GM23338 (cell line): ENCODE data around the gene PCNX3.

Source experiments
- CREB1 ChIP-seq: fragments of 250-450 bp; sonication (Bioruptor Pico); IDR thresholded peaks from 2 replicates; pipeline ENCODE4 v1.5.0; 2020; ENCODE audit warnings: low read depth, mild to moderate bottlenecking, moderate library complexity
- CTCF ChIP-seq, 2 experiments: fragments of 200-600 bp in 1 of 2; sonication (generic) in 1 of 2; conservative IDR thresholded peaks; 2 replicates each; pipeline versions ENCODE4 v1.5.1 to v1.6.1; 2016 to 2017; ENCODE audit warnings: antibody characterized with exemption in 2 of 2, low read depth in 2 of 2, mild to moderate bottlenecking in 2 of 2, moderate library complexity in 1 of 2
- ETS1 ChIP-seq: IDR thresholded peaks from 2 replicates; pipeline ENCODE4 v1.6.1; 2016; ENCODE audit warnings: antibody characterized with exemption
- EZH2 ChIP-seq: fragments of 200-600 bp; sonication (generic); IDR thresholded peaks from one replicate; pipeline ENCODE4 v1.8.0; 2017; ENCODE audit warnings: antibody characterized with exemption, mild to moderate bottlenecking, low read depth; ENCODE audit not compliant: unreplicated experiment
- EZH2phosphoT487 ChIP-seq: fragments of 200-600 bp; sonication (generic); IDR thresholded peaks from one replicate; pipeline ENCODE4 v1.8.1; 2018; ENCODE audit warnings: antibody characterized with exemption; ENCODE audit not compliant: unreplicated experiment
- JUNB ChIP-seq: IDR thresholded peaks from one replicate; pipeline ENCODE4 v1.6.1; 2016; ENCODE audit warnings: antibody characterized with exemption; ENCODE audit not compliant: unreplicated experiment
- NANOG ChIP-seq: IDR thresholded peaks from 2 replicates; pipeline ENCODE4 v1.6.1; 2016; ENCODE audit warnings: antibody characterized with exemption, borderline replicate concordance
- POLR2AphosphoS5 ChIP-seq: IDR thresholded peaks from 2 replicates; pipeline ENCODE4 v1.6.1; 2016; ENCODE audit warnings: antibody characterized with exemption, low read depth
- REST ChIP-seq: IDR thresholded peaks from one replicate; pipeline ENCODE4 v1.6.1; 2018; ENCODE audit warnings: antibody characterized with exemption; ENCODE audit not compliant: unreplicated experiment
- ZNF114 ChIP-seq: fragments of 250-450 bp; sonication (Bioruptor Pico); IDR thresholded peaks from 2 replicates; pipeline ENCODE4 v1.5.0; 2020; ENCODE audit warnings: mild to moderate bottlenecking, moderate library complexity
- ZNF331 ChIP-seq: fragments of 250-450 bp; sonication (Bioruptor Pico); IDR thresholded peaks from 2 replicates; pipeline ENCODE4 v1.5.0; 2020; ENCODE audit warnings: low read depth, mild to moderate bottlenecking, moderate library complexity

- TF ChIP-seq CTCF (conservative IDR thresholded peaks at IDR 0.05; ENCODE audit: low read depth in 2 of 2) (no peak), ZNF331 (no peak), POLR2AphosphoS5 (no peak), REST (no peak), EZH2 (no peak), EZH2phosphoT487 (no peak), JUNB (no peak), CREB1 (CRISPR knock-in tag) (no peak), ZNF114 (CRISPR knock-in tag) (no peak), NANOG (no peak), ETS1 (no peak)
These were observed 25.1 kb downstream of the PCNX3 start for GRCh38 chr11:65640483-65641296.
